ENCODE measurements around the gene SF3B4.
"Not testable (repeated sequence)": the region's sequence is repeated elsewhere in the genome, so short reads cannot be mapped to it uniquely, and the experiment has no call there.

SF3B4 gene

GRCh38 chr1:149927563-149928400 lies at the start of gene SF3B4:
Gene SF3B4, minus strand, starts transcription at chr1:149927803. Its CDS starts 44 bp downstream, at chr1:149927759.
- DNase-seq (ENCODE audit: extremely low read depth in 1 of 2, low read depth in 1 of 2), result peak; percentile 91 to 95

- no peak for DNase-seq (ENCODE audit: extremely low read depth in 1 of 2, low read depth in 1 of 2)
Observed at GRCh38 chr1:149977345-149977744, 49.7 kb upstream of the SF3B4 start.

GRCh38 chr1:149972547-149972946 lies 44.9 kb upstream of the SF3B4 start:
- no peak for DNase-seq (ENCODE audit: extremely low read depth in 1 of 2, low read depth in 1 of 2)

- no peak for DNase-seq (ENCODE audit: extremely low read depth in 1 of 2, low read depth in 1 of 2)
Observed at GRCh38 chr1:149967646-149968045, 40.0 kb upstream of the SF3B4 start.

- DNase-seq (ENCODE audit: extremely low read depth in 1 of 2, low read depth in 1 of 2), result no peak
Observed at GRCh38 chr1:149967041-149967440, 39.4 kb upstream of the SF3B4 start.

GRCh38 chr1:149966405-149966804 lies 38.8 kb upstream of the SF3B4 start:
- no peak for DNase-seq (ENCODE audit: extremely low read depth in 1 of 2, low read depth in 1 of 2)

- DNase-seq (ENCODE audit: extremely low read depth in 1 of 2, low read depth in 1 of 2), result no peak
Observed at GRCh38 chr1:149965440-149965839, 37.8 kb upstream of the SF3B4 start.

- DNase-seq (ENCODE audit: extremely low read depth in 1 of 2, low read depth in 1 of 2), result no peak
Observed at GRCh38 chr1:149963358-149963757, 35.8 kb upstream of the SF3B4 start.

- no peak for DNase-seq (ENCODE audit: extremely low read depth in 1 of 2, low read depth in 1 of 2)
Observed at GRCh38 chr1:149962736-149963135, 35.1 kb upstream of the SF3B4 start.

- DNase-seq (ENCODE audit: extremely low read depth in 1 of 2, low read depth in 1 of 2), result no peak
Observed at GRCh38 chr1:149962039-149962647, 34.5 kb upstream of the SF3B4 start.

GRCh38 chr1:149957548-149957947 lies 29.9 kb upstream of the SF3B4 start:
- not testable (repeated sequence) for DNase-seq (ENCODE audit: extremely low read depth in 1 of 2, low read depth in 1 of 2)

- no peak for DNase-seq (ENCODE audit: extremely low read depth in 1 of 2, low read depth in 1 of 2)
Observed at GRCh38 chr1:149949911-149950310, 22.3 kb upstream of the SF3B4 start.

- DNase-seq (ENCODE audit: extremely low read depth in 1 of 2, low read depth in 1 of 2), result no peak
Observed at GRCh38 chr1:149945206-149945605, 17.6 kb upstream of the SF3B4 start.

- DNase-seq (ENCODE audit: extremely low read depth in 1 of 2, low read depth in 1 of 2), result no peak
Observed at GRCh38 chr1:149942885-149943284, 15.3 kb upstream of the SF3B4 start.

GRCh38 chr1:149942207-149942606 lies 14.6 kb upstream of the SF3B4 start:
- no peak for DNase-seq (ENCODE audit: extremely low read depth in 1 of 2, low read depth in 1 of 2)

- DNase-seq (ENCODE audit: extremely low read depth in 1 of 2, low read depth in 1 of 2), result no peak
Observed at GRCh38 chr1:149940427-149940826, 12.8 kb upstream of the SF3B4 start.

- DNase-seq (ENCODE audit: extremely low read depth in 1 of 2, low read depth in 1 of 2), result not testable (repeated sequence)
Observed at GRCh38 chr1:149938668-149939003, 11.0 kb upstream of the SF3B4 start.

- no peak for DNase-seq (ENCODE audit: extremely low read depth in 1 of 2, low read depth in 1 of 2)
Observed at GRCh38 chr1:149937759-149938158, 10.2 kb upstream of the SF3B4 start.

- DNase-seq (ENCODE audit: extremely low read depth in 1 of 2, low read depth in 1 of 2), result no peak
Observed at GRCh38 chr1:149936992-149937705, 9.5 kb upstream of the SF3B4 start.

- no peak for DNase-seq (ENCODE audit: extremely low read depth in 1 of 2, low read depth in 1 of 2)
Observed at GRCh38 chr1:149936170-149936991, 8.8 kb upstream of the SF3B4 start, which contains the start of gene MTMR11. Gene MTMR11, minus strand, starts transcription at chr1:149936879. Its CDS starts 232 bp downstream, at chr1:149936647.

GRCh38 chr1:149934356-149934755 lies 6.8 kb upstream of the SF3B4 start:
- DNase-seq (ENCODE audit: extremely low read depth in 1 of 2, low read depth in 1 of 2), result no peak

All from stimulated activated CD8-positive, alpha-beta memory T cell treated with anti-CD3 and anti-CD28 coated beads, Interleukin-7, amount 100 ng/mL, for 48 hours (primary cell).